ENCODE results near the gene SLC28A1. TPM values are rescaled to one million over a fixed set of nuclear protein-coding genes. Genes with fewer than 3 reads are reported as not detected.

The SLC28A1 gene
- total RNA-seq, 2 donors from 2014 or later, result not detected

Other genes starting within 250 kb of the SLC28A1 start
- 10 to 100 TPM; 17.0 to 20.5 TPM for gene WDR73, start 230.4 kb upstream of the SLC28A1 start, total RNA-seq
- 1 to 10 TPM; 1.8 to 2.8 TPM for gene NMB, start 226.5 kb upstream of the SLC28A1 start, total RNA-seq
- gene SEC11A, start 168.5 kb upstream of the SLC28A1 start, total RNA-seq, result 100 to 1,000 TPM; 128 to 130 TPM
- gene ZNF592, start 136.1 kb upstream of the SLC28A1 start, total RNA-seq, result 10 to 100 TPM; 24.3 to 29.7 TPM
- 1 to 10 TPM; 1.0 to 1.1 TPM for gene ALPK3, start 67.3 kb upstream of the SLC28A1 start, total RNA-seq
- 10 to 100 TPM; 93.7 to 99.8 TPM for gene PDE8A, start 97.2 kb downstream of the SLC28A1 start, total RNA-seq